Activated CD8-positive, alpha-beta memory T cell treated with anti-CD3 and anti-CD28 coated beads for 24 hours (primary cell): ENCODE results near the gene MIEN1.

ENCODE experiments used
- DNase-seq: peaks from one replicate; pipeline ENCODE4 v3.0.0-alpha.2; 2020

The MIEN1 gene

GRCh38 chr17:39694593-39694992 lies 35.7 kb downstream of the MIEN1 start:
- no peak for DNase-seq

- DNase-seq = no peak
Measured at GRCh38 chr17:39688945-39689344, 41.4 kb downstream of the MIEN1 start.

GRCh38 chr17:39688475-39688835 lies 41.9 kb downstream of the MIEN1 start:
- no peak for DNase-seq

GRCh38 chr17:39687546-39688474 lies 42.5 kb downstream of the MIEN1 start, which contains the start of gene PGAP3:
TSS of gene PGAP3 (minus strand) at chr17:39688057. CDS start at chr17:39688014, 43 bp downstream.
- DNase-seq = peak; percentile 94

- no peak for DNase-seq
Measured at GRCh38 chr17:39687101-39687545, 43.2 kb downstream of the MIEN1 start.

- no peak for DNase-seq
Measured at GRCh38 chr17:39684369-39685192, 45.8 kb downstream of the MIEN1 start.

- no peak for DNase-seq
Measured at GRCh38 chr17:39683295-39683939, 46.9 kb downstream of the MIEN1 start.

- DNase-seq = peak; percentile 77
Measured at GRCh38 chr17:39679521-39680192, 50.7 kb downstream of the MIEN1 start.
